Peyer's patch (tissue), 4 donors: ENCODE measurements around the gene FKBP14.

Source experiments
- POLR2A ChIP-seq, 2 donors: fragments of 450-650 bp; IDR thresholded peaks; one replicate each; pipeline ENCODE4 v1.5.1; 2017; ENCODE audit warnings: antibody characterized with exemption in 2 of 2, mild to moderate bottlenecking in 2 of 2, moderate library complexity in 2 of 2
- TF ChIP-seq, protein P1 (sequence below), 6 experiments: fragments of 450-650 bp in 4 of 6; fragments of 200-600 bp in 2 of 6; sonication (generic) in 1 of 6; IDR thresholded peaks; one replicate each; pipeline ENCODE4 v1.5.1; 2017 to 2019; ENCODE audit warnings: antibody characterized with exemption in 6 of 6, mild to moderate bottlenecking in 3 of 6, moderate library complexity in 1 of 6

DNA sequence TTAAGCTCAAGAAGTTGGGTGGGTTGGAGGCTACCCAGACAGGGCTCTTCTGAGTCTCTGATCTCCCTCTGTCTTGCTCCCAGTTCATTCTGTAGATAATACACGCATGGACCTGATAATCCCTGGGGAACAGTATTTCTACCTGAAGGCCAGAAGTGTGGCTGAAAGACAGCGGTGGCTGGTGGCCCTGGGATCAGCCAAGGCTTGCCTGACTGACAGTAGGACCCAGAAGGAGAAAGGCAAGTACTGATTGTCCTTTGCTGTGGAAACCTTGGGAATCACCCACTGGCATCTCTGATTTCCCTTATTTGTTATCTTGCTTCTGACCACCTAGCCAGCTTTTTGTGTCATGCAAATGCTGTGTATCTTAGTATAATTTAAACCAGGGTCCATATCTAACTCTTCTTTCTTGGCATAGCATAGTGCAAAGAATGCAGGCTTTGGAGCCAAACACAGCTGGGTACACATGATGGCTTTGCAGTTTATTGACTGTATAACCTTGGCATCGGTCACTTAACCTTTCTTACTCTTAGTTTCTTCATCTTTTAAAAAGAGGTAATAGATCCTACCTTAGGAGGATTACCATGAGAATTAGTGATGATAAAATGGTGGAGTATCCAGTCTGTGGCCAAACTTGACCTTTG lies 19.7 kb upstream of the FKBP14 start:
- no peak for TF ChIP-seq POLR2A (IDR thresholded peaks at IDR 0.05)
- TF ChIP-seq, protein P1, sequence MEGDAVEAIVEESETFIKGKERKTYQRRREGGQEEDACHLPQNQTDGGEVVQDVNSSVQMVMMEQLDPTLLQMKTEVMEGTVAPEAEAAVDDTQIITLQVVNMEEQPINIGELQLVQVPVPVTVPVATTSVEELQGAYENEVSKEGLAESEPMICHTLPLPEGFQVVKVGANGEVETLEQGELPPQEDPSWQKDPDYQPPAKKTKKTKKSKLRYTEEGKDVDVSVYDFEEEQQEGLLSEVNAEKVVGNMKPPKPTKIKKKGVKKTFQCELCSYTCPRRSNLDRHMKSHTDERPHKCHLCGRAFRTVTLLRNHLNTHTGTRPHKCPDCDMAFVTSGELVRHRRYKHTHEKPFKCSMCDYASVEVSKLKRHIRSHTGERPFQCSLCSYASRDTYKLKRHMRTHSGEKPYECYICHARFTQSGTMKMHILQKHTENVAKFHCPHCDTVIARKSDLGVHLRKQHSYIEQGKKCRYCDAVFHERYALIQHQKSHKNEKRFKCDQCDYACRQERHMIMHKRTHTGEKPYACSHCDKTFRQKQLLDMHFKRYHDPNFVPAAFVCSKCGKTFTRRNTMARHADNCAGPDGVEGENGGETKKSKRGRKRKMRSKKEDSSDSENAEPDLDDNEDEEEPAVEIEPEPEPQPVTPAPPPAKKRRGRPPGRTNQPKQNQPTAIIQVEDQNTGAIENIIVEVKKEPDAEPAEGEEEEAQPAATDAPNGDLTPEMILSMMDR (IDR thresholded peaks at IDR 0.05): no peak
